Erythroblast (primary cell): ENCODE results near the gene COPS3.

ENCODE experiments used
- DNase-seq, 2 experiments: peaks; one replicate each; lab custom pipeline; 2025; lab: John Stamatoyannopoulos, UW
- GATA1 ChIP-seq: IDR thresholded peaks from 2 replicates; pipeline ENCODE4 v1.6.1; 2011; ENCODE audit warnings: low read depth, mild to moderate bottlenecking, control low read depth, low read length, moderate library complexity
- POLR2A ChIP-seq: IDR thresholded peaks from 2 replicates; pipeline ENCODE4 v1.6.1; 2011; ENCODE audit warnings: mild to moderate bottlenecking, low read length

The COPS3 gene

DNA sequence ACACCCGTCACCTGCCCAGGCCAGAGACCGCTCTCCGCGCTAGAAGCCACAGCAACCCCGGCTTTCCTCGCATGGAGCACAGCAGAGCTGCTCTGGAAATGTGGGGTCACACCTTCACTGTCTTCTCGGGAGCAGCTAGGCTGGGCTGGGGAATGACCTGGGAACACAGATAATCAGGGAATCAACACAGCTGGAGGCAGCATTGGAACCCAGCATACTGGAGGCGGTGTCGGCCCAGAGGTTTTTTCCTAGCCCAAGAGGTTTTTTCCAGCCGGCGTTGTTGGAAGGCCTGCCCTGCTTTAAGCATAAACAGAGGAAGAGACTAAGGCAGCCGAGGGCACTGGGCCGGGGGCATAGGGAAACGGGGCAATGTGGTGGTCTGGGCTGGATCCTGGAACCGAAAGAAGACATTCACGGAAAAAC, 74.1 kb downstream of the COPS3 start:
- TF ChIP-seq GATA1 (no peak), POLR2A (no peak)
- no peak for DNase-seq

DNA sequence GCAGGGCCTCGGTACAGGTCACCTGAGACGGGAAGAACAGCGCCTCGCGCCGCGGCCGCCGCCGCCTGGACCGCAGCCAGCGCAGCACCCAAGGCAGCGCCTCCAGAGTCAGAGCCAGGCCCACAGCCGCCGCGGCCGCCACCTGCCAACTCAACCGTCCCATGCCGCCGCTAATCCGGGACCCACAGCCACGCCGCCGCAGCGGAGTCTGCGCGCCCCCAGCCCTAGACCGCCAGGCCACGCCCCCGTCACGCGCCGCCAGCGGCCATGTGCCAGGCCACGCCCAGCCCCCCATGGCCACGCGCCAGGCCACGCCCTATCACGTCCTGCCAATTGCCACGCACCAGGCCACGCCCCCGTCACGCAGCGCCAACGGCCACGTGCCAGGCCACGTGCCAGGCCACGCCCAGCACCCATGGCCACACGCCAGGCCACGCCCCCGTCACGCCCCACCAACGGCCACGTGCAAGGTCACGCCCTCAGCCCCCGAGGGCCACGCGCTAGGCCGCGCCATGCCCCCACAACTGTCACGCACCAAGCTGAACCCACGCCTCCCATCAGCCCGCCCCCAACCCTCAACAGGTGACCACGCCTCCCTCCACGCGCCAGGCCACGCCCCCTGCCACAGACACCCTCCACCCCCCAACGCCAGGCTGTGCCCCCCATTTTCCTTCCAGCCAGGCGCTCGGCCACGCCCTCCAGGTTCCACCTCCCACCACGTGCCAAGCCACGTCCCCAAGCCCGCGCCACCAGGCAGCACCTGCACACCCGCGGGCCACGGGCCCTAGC, 74.7 kb downstream of the COPS3 start, which contains the start of gene PLD6:
Gene PLD6 (minus strand): TSS at position 210 of the 789 bp plus-strand sequence. CDS start 47 bp downstream, at position 163.
- TF ChIP-seq GATA1 (no peak), POLR2A (peak; percentile 49)
- peak; percentile 93 to 96 for DNase-seq

DNA sequence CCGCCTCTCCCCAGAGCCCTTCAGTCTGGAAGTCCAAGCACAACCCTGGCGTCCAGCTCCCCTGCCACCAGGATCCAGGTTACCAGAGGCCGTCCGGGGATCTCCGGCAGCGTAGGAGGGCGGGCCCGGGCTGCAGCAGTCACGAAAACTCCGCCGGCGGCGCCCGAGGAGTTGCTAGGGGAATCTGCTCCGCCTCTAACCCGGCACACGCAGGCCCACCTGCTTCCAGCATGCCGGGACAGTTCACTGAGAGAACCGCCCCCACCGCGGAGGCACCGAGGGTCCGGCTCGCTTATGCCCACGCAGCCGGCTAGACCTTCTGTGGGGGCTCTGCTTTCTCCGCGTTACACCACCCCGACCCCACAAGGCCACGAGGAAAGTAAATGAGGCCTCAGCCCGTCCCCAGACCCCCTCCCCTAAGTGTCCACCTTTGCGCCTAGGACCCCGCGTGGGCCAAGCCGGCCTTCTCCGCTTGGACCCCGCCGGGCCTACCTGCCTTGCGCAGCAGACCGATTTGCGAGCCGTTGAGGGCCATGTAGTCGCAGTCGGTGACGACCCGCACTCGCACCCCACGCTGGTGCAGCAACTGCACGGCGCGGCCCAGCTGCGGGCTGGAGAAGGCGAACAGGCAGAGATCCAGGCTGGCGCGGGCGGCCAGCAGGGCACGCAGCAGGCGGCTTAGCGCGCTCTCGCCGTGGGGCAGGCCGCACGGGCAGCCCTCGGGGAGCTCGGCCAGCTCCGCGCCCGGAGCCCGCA, 75.5 kb downstream of the COPS3 start:
- peak; percentile 72 to 76 for DNase-seq
- TF ChIP-seq POLR2A = no peak

DNA sequence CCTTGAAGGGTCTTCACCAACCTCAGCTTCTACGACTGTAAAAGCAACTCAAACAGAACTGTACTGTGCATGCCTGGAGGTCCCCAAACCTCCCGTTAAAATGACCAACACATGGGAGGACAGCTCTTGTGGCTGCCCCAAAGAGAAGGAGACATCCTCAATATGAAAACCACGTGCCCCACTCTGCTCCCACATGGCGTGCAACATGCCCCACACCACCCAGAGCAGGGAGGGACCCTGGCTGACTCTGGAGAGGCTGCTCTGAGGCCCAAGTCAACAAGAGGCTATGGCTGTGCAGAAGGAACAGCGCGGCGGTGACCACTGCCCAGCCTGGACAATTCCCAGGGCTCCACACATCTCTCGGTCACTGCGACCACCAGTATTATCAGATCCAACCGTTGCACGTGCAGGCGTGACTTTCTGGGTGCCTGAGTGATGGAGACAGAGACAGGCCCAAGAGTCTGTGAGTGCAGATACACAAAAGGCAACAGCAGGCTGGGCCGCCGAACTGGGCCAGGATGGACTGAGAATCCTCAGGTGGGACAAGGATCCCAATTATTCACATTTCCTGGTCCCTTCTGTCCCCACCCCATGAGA, 76.3 kb downstream of the COPS3 start:
- TF ChIP-seq POLR2A (no peak), GATA1 (no peak)
- no peak for DNase-seq

DNA sequence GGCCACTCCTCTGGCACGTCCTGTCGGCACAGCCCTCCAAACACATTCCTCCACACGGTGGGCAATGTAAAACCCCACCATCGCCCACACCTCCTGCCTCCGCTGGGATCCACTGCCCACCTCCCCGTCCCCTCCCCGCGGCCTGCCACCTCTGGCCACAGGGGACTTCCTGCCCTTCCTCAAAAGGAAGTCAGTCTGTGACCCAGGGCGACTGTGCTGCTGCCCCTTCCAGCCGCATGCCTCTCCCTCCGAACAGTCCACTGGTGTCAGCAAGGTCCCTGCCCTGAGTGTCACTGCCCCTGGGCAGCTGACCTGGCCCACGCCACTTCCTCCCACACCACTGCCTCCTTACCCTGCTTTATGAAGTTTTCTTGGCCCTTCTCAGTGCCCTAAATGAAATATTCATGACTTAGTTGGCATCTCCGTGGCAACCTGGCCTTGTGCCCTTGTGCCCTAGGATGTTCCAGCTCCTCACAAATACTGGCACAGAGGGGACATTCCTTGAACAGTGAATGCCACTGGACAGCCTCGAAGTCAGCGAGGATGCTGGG, 76.9 kb downstream of the COPS3 start:
- DNase-seq = no peak

DNA sequence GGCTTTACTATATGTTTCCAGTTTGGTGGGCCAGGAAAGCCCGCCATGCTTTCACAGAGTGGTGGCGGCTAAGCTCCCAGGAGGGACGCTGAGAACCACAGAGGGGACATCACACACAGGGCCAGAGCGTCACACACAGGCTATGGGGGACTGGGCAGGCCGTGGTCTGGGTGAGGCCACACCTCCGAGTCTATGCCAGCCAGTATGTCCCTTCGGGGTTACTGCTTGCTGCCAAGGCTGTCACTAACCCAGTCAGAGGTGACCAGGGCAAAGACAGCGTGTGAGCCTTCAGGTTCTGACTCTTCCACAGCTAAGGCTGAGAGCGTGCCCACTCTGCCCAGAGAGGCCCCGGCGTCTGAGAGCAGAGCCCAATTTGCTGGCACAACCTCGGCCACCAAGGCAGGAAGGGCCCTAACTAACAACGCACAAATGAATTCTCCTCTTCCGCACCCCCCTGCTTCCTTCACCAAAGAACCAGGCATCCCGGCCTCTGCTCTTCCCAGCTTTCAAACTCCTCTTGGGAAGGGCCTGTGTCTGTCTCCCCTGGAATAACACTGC, 77.8 kb downstream of the COPS3 start:
- TF ChIP-seq GATA1 (no peak), POLR2A (no peak)
- no peak for DNase-seq

More for the DNA sequence above, 76.9 kb downstream of the COPS3 start:
- no peak for TF ChIP-seq GATA1

DNA sequence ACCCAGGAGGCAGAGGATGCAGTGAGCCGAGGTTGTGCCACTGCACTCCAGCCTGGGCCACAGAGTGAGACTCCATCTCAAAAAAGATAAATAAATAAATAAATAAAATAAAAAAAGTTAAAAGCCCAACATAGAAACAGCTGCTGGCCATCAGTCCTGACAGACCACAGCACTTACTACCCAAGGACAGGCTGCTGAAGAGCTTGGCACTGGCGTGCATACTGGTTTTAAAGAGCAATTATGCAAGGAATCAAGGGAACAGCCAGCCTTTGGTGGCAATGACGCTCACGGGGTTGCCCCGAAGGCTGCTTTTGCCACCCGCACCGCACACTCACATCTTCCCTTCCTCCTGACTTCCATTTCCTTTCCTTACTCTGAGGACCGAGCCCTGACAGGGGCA, 79.1 kb downstream of the COPS3 start:
- DNase-seq = no peak
- TF ChIP-seq POLR2A (no peak), GATA1 (no peak)

DNA sequence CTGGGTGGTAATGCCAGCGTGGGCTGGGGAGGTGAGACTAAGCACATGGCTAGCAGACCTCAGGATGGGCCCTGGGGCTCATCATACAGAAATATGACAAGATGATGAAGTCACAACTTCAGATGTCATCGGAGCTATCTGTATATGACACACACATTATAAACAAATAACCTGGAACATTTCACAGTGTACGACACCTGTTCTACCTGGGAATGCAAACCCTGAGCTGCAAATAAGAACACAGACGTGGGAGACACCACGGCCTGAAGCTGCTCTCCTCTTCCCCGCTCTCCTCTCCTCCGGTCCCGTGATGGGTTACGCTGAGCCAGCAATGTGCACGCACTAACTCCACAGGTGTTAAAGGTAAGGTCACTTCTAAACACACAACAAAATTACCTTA, 79.8 kb downstream of the COPS3 start:
- TF ChIP-seq POLR2A (no peak), GATA1 (no peak)

DNA sequence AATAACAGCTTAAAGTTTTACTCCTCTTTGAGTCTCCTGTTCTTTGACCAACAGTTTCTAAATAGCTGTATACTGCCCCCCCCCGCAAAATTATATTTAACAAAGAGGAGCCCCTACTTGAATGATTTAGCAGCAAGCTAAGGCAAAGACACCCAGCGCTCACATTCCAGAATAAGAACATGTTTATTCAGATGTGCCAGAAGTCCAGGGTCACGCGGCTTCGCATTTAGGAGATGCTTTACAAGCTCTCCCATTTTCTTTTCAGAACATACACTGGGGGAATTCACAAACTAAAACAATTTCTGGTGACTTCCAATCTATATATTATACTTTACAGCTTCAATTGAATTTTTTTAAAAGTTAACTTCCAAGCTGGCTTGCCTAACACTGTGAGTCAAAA, 80.2 kb downstream of the COPS3 start:
- DNase-seq = no peak

More for the DNA sequence above, 79.8 kb downstream of the COPS3 start:
- DNase-seq = no peak

DNA sequence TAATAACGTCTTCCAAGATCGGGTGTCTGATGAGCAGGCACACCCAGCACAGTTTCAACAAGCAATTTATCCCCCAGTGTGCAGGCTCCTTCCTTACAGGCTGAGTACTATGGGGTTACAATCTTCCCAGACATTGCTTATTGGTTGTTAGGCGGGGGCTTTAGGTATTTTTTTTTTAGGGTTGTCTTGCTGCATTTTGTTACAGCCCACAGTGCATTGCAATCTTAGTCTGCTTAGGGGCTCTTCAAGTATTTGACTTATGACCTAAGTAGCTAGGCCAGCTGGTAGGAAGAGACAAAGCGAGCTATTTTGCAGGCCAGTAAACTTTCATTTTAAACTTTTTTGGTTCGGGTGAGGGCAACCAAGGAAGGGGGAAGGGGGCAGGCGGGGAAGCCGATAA, 80.7 kb downstream of the COPS3 start:
- TF ChIP-seq POLR2A (no peak), GATA1 (no peak)
- DNase-seq = no peak

More for the DNA sequence above, 80.2 kb downstream of the COPS3 start:
- no peak for TF ChIP-seq POLR2A
- TF ChIP-seq GATA1 = no peak

DNA sequence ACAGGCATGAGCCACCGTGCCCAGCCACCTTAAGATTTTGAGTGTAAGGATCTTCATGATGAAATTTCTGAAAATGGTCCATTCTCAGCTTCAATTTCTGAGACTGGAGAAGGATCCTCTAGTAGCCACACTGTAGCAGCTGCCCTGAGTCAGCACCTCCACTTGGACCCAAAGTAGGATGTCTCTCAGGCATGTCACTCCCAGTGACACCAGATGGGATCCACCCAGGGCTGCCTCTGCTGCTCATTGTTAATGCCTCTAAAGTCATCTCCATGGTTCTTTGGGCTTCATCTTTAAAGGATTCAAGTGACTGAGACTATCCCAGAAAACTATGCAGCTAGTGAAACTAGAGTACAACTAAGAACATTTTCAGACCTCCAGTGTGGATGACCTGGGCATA, 82.8 kb downstream of the COPS3 start:
- TF ChIP-seq POLR2A = no peak
- no peak for TF ChIP-seq GATA1
- no peak for DNase-seq

DNA sequence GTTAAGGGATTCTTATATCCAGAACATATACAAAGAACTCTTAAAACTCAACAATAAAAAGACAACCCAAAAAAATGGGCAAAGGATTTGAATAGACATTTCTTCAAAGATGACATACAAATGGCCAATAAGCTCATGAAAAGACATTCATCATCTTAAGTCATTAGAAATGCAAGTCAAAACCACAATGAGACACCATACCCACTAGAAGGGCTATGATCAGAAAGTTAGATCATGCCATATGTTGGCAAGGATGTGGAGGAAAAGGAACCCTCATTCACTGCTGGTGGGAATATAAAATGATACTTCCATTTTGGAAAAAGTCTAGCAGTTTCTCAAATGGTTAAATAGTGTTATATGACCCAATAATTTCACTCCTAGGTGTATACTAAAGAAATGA, 84.3 kb downstream of the COPS3 start:
- no peak for TF ChIP-seq POLR2A
- DNase-seq = no peak
